GM11168 (cell line): ENCODE data around the gene FAM107B.

Source experiments
- in situ Hi-C: fragments of 300-500 bp; cut with MboI; formaldehyde crosslinking; loops from one replicate; pipeline ENCODE4 v1.12.0; 2022; ENCODE audit warnings: low sequenced_read_pairs; ENCODE audit not compliant: unreplicated experiment

Gene FAM107B

GRCh38 chr10:14779001-14779651 is 4.4 kb upstream of the FAM107B start:
- in situ Hi-C loops, result no loop called here

- in situ Hi-C loops, result no loop called here
These were observed 1.8 kb upstream of the FAM107B start for GRCh38 chr10:14776546-14776945.

- in situ Hi-C loops, result no loop called here
These were observed 959 bp upstream of the FAM107B start for GRCh38 chr10:14775656-14776055.

DNA sequence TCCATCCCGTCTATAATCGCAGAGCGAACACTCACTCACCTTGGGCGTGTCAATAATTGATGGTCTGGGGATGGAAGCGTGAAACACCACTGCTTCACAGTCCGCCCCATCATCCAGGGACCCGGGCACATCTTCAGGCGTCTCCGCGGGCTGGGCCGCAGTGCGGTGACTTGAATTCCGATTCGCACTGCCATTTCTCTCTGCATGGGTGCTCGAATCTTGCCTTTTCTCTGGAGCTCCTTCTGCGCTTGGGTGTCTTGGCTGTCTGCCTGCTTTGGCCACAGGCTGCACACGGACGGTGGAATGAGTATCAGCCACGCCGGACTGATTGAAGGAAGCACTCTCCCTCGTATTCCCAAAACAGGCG is 500 bp downstream of the FAM107B start:
- in situ Hi-C loops, result no loop called here

- in situ Hi-C loops, result no loop called here
These were observed 1.0 kb downstream of the FAM107B start for GRCh38 chr10:14773551-14774213.

- in situ Hi-C loops, result no loop called here
These were observed 2.3 kb downstream of the FAM107B start for GRCh38 chr10:14772399-14772798.

DNA sequence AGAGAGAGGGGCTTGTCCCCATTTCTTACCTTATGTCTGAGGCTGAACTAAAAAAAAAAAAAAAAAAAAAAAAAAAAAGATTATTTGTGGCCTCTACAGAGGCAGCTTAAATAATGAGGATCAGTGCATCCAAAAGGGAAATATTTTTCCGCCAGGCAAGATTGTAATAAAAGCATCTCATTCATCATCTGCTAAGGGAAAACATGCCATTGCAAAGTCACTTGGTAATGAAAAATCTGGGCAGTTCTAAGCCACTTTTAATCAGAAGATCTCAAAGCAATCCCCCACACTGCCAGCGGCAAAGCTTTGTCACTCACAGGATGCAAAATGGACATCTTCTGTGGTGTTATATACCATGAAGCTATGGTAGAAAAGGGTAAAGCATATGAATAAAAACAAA is 3.8 kb downstream of the FAM107B start:
- in situ Hi-C loops, result no loop called here

GRCh38 chr10:14761372-14761771 is 13.3 kb downstream of the FAM107B start:
- in situ Hi-C loops, result no loop called here

GRCh38 chr10:14758994-14759664 is 15.6 kb downstream of the FAM107B start:
- in situ Hi-C loops, result no loop called here

GRCh38 chr10:14758451-14758850 is 16.2 kb downstream of the FAM107B start:
- in situ Hi-C loops, result no loop called here

DNA sequence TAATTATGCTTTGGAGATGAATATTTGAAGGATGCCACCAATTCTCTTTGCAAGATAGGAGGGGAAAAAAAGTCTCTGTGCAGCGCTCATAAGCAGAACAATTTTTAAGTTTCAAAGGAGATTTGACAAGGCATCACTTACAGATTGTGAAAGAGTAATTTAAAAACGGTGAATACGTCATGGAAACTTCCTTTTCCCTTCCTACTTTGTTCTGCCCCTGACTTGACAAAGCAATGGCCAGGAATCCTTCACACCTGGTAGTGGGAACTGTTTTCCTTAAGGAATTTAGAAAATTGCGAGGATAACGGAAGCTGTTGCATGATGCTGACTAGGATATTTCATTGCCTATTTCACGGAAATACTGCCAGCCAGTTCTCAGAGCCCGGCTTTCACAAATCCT is 16.7 kb downstream of the FAM107B start:
- in situ Hi-C loops, result no loop called here

DNA sequence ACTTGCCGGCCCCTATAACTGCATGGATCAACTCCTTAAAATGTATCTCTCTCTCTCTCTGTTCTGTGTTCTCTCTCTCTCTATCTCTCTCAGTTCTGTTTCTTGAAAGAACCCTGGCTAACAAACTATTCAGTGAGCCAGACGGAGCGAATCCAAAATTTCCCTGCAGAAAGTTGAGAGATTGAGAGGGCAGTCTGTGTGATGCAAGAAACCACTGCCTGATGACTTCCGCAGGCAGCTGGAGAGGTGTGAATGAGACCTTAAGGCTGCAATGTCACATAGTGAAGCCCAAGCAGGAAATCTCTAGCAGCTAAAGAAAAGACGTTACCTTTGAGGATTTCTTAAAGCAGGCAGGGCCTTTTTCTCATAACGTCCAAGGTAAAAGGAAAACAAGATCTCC is 17.3 kb downstream of the FAM107B start:
- in situ Hi-C loops, result no loop called here

GRCh38 chr10:14753441-14753840 is 21.3 kb downstream of the FAM107B start:
- in situ Hi-C loops, result no loop called here

- in situ Hi-C loops, result no loop called here
These were observed 22.8 kb downstream of the FAM107B start for GRCh38 chr10:14751921-14752320.

DNA sequence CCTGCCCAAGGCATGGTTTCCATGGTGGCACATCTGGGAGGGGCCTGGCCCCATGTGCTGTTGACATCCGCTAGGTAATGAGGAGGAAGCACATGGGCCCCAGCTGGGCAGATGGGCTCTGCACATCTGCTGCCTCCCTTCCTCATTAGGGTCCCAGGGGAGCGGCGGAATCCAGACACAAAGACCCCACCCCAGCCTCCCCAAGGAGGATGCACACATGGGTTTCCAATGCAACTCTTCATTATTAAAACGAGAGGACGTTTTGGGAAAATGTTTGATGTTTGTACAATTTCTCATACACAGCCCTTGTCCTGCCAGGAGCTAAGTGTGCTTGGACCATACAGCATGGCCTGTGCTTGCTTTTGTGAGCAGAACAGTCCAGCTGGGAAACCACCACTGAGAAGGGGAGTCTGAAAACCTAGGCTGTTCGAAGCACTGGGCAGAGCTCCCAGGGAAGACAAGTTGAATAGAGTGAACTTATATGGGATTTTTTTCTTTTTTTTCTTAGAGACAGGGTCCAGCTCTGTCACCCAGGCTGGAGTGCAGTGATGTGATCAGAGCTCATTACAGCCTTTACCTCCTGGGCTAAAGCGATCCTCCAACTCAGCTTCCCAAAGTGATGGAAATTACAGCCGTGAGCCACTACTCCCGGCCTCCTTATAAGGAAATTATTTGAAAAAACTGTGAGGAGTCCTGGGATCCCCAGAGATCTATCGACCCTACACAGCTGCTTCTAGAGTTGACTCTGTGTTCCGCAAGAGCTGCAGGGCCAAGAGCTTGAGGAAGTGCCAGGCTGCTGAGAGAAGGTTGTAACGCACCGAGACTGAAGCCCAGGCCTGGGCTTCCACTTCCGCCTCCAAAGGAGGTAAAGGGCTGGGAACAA is 23.4 kb downstream of the FAM107B start:
- in situ Hi-C loops, result no loop called here

DNA sequence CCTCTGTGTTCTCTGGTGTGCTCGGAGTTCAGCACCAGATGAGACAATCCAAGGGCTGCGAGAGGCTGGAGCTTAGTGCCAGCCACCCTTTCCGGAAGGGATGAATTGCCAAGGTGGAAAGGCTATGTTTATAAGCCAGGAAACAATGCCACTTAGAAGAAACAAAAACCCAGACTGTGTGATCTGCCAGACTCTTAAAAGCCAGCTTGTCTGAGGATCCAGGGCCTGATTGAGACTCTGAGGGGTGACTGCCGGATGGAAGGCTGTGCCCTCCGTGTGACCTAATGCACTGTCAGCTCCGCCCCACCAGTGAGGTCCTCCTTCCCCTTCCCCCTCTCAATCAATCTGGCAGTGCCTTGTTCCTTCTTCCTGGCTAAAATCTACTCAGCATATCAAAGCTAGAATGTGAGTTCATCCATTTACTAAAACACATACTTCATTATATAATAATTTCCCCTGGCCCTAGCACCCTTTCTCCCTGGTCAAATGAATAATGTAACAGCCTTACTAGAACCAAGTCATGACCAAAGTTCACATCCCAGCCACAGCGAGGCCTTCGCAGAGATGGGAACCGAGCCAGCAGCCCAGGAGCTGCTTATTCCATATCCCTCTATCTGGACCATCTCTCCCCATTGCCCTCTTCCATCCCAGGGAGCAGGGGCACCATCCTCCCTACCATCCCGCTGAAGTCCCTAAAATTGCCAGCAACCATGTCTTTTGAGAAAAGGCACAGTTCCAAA is 25.5 kb downstream of the FAM107B start:
- in situ Hi-C loops, result no loop called here

DNA sequence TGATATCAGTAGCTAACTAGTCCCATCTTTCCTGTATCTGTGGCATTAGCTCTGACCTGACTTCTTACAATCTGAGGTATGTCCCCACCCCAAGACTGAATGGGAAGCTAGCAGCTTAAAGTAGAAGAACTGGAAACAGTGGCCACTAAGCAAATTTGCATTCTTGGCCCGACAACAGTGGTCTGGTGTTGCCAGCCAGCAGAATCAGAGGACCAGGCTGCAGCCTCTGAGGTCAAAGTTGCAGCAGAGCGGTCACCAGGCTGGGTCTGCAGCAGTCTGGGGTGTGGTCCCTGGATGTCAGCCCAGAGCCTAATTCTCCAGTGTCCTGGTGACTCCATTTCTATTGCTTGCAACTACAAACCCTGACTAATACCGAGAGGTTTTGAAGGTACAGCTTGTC is 26.3 kb downstream of the FAM107B start:
- in situ Hi-C loops, result no loop called here

DNA sequence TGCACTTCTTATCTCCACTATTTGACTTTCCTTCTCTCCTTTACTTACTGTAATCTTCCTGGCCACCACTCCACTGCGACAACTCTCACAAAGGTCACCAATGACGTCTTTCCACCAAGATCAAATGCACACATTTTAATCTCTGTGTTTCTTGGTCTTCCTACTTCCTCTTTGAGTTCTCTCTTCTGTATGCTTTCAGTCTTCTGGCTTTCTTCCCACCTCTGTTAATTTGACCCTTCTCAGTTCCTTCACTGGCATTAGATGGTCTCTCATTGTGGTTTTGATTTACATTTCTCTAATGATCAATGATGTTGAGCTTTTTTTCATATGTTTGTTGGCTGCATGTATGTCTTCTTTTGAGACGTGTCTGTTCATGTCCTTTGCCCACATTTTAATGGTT is 31.9 kb downstream of the FAM107B start:
- in situ Hi-C loops, result no loop called here

GRCh38 chr10:14742382-14742781 is 32.3 kb downstream of the FAM107B start:
- in situ Hi-C loops, result no loop called here

DNA sequence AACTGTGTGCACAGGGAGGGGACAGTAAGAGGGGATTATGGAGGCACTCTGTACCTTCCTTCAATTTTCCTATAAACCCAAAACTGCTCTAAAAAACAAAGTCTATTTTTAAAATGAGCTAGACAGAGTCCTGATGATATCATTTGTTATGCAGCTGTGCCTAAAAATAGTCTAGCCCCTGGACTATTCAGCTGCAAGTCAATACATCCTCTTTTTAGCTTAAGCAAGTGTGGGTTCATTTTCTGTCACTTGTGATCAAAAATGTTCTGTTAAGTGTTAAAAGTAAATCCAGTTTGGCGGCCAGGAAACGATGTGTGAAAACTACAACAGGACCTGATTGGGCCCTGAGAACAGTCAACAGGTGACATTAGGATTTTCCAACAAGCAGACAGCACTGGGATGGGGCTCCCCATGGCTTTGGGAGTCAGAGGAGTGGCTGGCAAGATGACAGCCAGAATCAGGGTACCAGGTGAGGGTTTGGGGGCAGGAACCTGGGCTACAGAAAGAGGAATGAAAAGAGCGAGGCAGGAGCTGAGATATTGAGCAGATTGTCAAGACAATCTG is 33.9 kb downstream of the FAM107B start:
- in situ Hi-C loops, result no loop called here
